GM19238 (cell line): Measurements from ENCODE around the gene IGSF21.
"Not testable (repeated sequence)": the region's sequence is repeated elsewhere in the genome, so short reads cannot be mapped to it uniquely, and the experiment has no call there.

Experiments
- DNase-seq: peaks from one replicate; pipeline ENCODE4 v3.0.0; 2011; ENCODE audit warnings: low spot score; ENCODE audit not compliant: insufficient read length

The IGSF21 gene

GRCh38 chr1:18144916-18145647 lies 37.5 kb downstream of the IGSF21 start:
- no peak for DNase-seq

GRCh38 chr1:18145851-18146618 lies 38.4 kb downstream of the IGSF21 start:
- no peak for DNase-seq

- DNase-seq: no peak
These were observed 39.3 kb downstream of the IGSF21 start for GRCh38 chr1:18146886-18147285.

- no peak for DNase-seq
These were observed 40.1 kb downstream of the IGSF21 start for GRCh38 chr1:18147672-18148071.

- DNase-seq: no peak
These were observed 40.9 kb downstream of the IGSF21 start for GRCh38 chr1:18148461-18148860.

GRCh38 chr1:18149027-18149641 lies 41.5 kb downstream of the IGSF21 start:
- no peak for DNase-seq

GRCh38 chr1:18151436-18152122 lies 44.0 kb downstream of the IGSF21 start:
- DNase-seq: no peak

- no peak for DNase-seq
These were observed 47.0 kb downstream of the IGSF21 start for GRCh38 chr1:18154430-18155194.

- DNase-seq: no peak
These were observed 48.3 kb downstream of the IGSF21 start for GRCh38 chr1:18155881-18156385.

- DNase-seq: no peak
These were observed 49.8 kb downstream of the IGSF21 start for GRCh38 chr1:18157352-18157751.

- no peak for DNase-seq
These were observed 50.4 kb downstream of the IGSF21 start for GRCh38 chr1:18157968-18158367.

GRCh38 chr1:18158714-18159113 lies 51.1 kb downstream of the IGSF21 start:
- no peak for DNase-seq

- DNase-seq: no peak
These were observed 52.8 kb downstream of the IGSF21 start for GRCh38 chr1:18160290-18160942.

- no peak for DNase-seq
These were observed 54.1 kb downstream of the IGSF21 start for GRCh38 chr1:18161690-18162089.

GRCh38 chr1:18165640-18166039 lies 58.0 kb downstream of the IGSF21 start:
- not testable (repeated sequence) for DNase-seq

GRCh38 chr1:18166341-18166740 lies 58.7 kb downstream of the IGSF21 start:
- DNase-seq: no peak

- DNase-seq: no peak
These were observed 59.3 kb downstream of the IGSF21 start for GRCh38 chr1:18166929-18167328.

- no peak for DNase-seq
These were observed 62.8 kb downstream of the IGSF21 start for GRCh38 chr1:18170444-18170843.

GRCh38 chr1:18174037-18174436 lies 66.4 kb downstream of the IGSF21 start:
- no peak for DNase-seq

GRCh38 chr1:18175051-18175450 lies 67.5 kb downstream of the IGSF21 start:
- no peak for DNase-seq
